Measurements from ENCODE around the gene ELMOD1.

ELMOD1 gene

DNA sequence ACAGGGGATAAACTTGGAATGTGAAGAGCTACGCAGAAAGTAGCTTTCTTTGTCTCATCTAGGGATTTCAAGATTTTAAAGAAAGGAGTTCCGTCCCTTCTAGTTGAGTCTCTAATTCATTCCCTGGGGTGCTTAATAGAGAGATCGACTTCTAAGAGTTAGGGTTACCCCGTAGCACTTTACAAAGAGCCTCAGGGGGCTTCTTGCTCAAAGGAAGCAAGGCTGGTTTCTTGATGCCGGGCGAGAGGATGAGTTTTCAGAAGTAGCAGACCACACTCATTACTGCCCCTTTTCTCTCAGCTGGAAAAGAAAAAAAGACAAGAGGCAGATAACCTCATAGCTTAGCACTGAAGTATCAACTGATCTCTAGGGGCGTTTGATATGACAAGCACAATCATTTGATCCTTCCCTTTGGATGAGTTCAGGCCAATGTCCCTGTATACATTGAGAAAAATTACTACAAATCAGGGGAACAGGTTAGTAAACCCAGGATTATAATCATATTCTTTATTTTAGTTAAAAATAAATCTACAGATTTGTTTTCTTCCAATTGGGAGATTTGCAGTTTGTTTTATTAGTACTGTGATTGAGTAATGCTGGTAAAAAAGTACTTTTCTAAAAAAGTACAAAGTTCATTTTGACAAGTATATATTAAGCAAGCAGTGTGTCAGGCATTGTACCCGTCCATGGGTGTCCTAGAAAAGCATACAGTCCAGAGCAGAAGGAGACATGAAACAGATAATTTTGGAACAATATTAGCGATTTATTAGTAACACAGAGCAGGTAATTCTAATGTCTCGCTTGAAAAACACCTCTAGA lies 18.7 kb downstream of the ELMOD1 start:
- Histone ChIP-seq H3K4me1 (ENCODE audit: low read length) (no peaks in the 10 kb centered on the region), H3K27ac (ENCODE audit: low read length) (no peak overlapping the region), H4K20me1 (ENCODE audit: insufficient read depth, low read length) (no peaks in the 10 kb centered on the region), H3K79me2 (ENCODE audit: low read length) (no peaks in the 10 kb centered on the region), H3K9me3 (ENCODE audit: insufficient read depth, low read length) (no peaks in the 10 kb centered on the region), H3K4me2 (ENCODE audit: low read length) (no peak overlapping the region), H3K9ac (ENCODE audit: low read length) (no peak overlapping the region), H3K27me3 (ENCODE audit: low read depth, low read length) (no peaks in the 10 kb centered on the region), H2AFZ (ENCODE audit: low read depth, low read length) (no peak overlapping the region), H3K36me3 (replicated peaks; ENCODE audit: low read depth, low read length) (no peaks in the 10 kb centered on the region), H3K4me3 (ENCODE audit: low read length) (no peak overlapping the region)
- no peak for TF ChIP-seq CTCF (IDR thresholded peaks at IDR 0.05; ENCODE audit: low read depth, low read length)
- TF ChIP-seq EZH2phosphoT487 (IDR thresholded peaks at IDR 0.05; ENCODE audit: low read depth): no peak

- Histone ChIP-seq H3K27me3 (ENCODE audit: low read depth, low read length) (no peaks in the 10 kb centered on the region), H3K9ac (ENCODE audit: low read length) (no peak overlapping the region), H3K79me2 (ENCODE audit: low read length) (no peaks in the 10 kb centered on the region), H3K4me1 (ENCODE audit: low read length) (no peaks in the 10 kb centered on the region), H3K36me3 (replicated peaks; ENCODE audit: low read depth, low read length) (no peaks in the 10 kb centered on the region), H3K4me3 (ENCODE audit: low read length) (no peak overlapping the region), H3K4me2 (ENCODE audit: low read length) (no peak overlapping the region), H3K27ac (ENCODE audit: low read length) (no peak overlapping the region), H4K20me1 (ENCODE audit: insufficient read depth, low read length) (no peaks in the 10 kb centered on the region), H3K9me3 (ENCODE audit: insufficient read depth, low read length) (no peaks in the 10 kb centered on the region), H2AFZ (ENCODE audit: low read depth, low read length) (no peak overlapping the region)
- TF ChIP-seq EZH2phosphoT487 (IDR thresholded peaks at IDR 0.05; ENCODE audit: low read depth) (no peak), CTCF (IDR thresholded peaks at IDR 0.05; ENCODE audit: low read depth, low read length) (no peak)
Observed at GRCh38 chr11:107612445-107612844, 21.5 kb downstream of the ELMOD1 start.

DNA sequence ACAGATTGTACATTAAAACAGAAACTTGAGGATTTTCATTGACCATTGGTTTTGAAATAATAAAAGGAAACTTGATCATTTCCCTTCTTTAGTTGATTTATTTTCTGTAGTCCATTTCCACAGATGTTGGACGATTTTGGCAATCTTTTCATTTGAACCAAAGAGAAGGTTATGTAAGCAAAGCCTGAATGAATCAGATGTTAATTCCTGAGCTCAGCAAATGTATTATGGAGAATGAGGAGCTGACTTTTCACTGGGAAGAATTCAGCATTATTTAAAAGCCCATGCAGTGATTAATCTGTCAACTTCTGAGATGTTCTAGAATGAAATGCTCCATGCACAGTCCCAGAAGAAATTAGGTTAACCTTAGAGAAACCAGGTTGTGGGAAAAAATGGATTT lies 29.0 kb downstream of the ELMOD1 start:
- no peaks in the 10 kb centered on the region for H3K9me3 ChIP-seq (ENCODE audit: insufficient read depth, low read length)
- no peak overlapping the region for H2AFZ ChIP-seq (ENCODE audit: low read depth, low read length)
- H3K9ac ChIP-seq (ENCODE audit: low read length): no peak overlapping the region
- H3K4me1 ChIP-seq (ENCODE audit: low read length): no peaks in the 10 kb centered on the region
- H3K36me3 ChIP-seq (replicated peaks; ENCODE audit: low read depth, low read length): no peaks in the 10 kb centered on the region
- no peak overlapping the region for H3K4me2 ChIP-seq (ENCODE audit: low read length)
- TF ChIP-seq CTCF (IDR thresholded peaks at IDR 0.05; ENCODE audit: low read depth, low read length) (no peak), EZH2phosphoT487 (IDR thresholded peaks at IDR 0.05; ENCODE audit: low read depth) (no peak)
- no peaks in the 10 kb centered on the region for H3K79me2 ChIP-seq (ENCODE audit: low read length)
- H3K4me3 ChIP-seq (ENCODE audit: low read length): no peak overlapping the region
- H3K27me3 ChIP-seq (ENCODE audit: low read depth, low read length): no peaks in the 10 kb centered on the region
- H4K20me1 ChIP-seq (ENCODE audit: insufficient read depth, low read length): no peaks in the 10 kb centered on the region
- no peak overlapping the region for H3K27ac ChIP-seq (ENCODE audit: low read length)

DNA sequence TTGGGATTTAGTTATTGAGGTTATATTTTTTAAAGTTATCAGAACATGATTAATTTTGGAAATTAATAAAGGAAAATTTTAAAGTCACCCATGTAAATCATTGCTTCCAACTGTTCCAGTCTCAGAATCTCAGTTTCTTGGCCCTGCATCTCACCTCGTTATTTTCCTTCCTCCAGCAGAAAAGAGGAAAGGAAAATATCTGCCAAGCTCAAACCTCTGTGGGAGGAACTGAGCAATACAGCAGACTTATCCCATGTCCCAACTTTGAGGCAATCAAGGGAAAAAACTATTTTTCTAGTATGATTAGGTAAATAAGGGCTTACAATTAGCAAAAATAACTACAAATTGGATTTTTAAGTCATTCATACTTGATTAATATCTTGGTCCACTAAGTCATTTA lies 30.1 kb downstream of the ELMOD1 start:
- Histone ChIP-seq H3K4me2 (ENCODE audit: low read length) (no peak overlapping the region), H3K27ac (ENCODE audit: low read length) (no peak overlapping the region), H2AFZ (ENCODE audit: low read depth, low read length) (no peak overlapping the region), H3K4me1 (ENCODE audit: low read length) (no peaks in the 10 kb centered on the region), H3K79me2 (ENCODE audit: low read length) (no peaks in the 10 kb centered on the region), H3K36me3 (replicated peaks; ENCODE audit: low read depth, low read length) (no peaks in the 10 kb centered on the region), H4K20me1 (ENCODE audit: insufficient read depth, low read length) (no peaks in the 10 kb centered on the region), H3K27me3 (ENCODE audit: low read depth, low read length) (no peaks in the 10 kb centered on the region), H3K9me3 (ENCODE audit: insufficient read depth, low read length) (no peaks in the 10 kb centered on the region), H3K9ac (ENCODE audit: low read length) (no peak overlapping the region), H3K4me3 (ENCODE audit: low read length) (no peak overlapping the region)
- no peak for TF ChIP-seq CTCF (IDR thresholded peaks at IDR 0.05; ENCODE audit: low read depth, low read length)
- TF ChIP-seq EZH2phosphoT487 (IDR thresholded peaks at IDR 0.05; ENCODE audit: low read depth): no peak

All from OCI-LY3 (cell line).